K562 (cell line): Measurements from ENCODE around the gene CASTOR1. TPM values are rescaled to one million over a fixed set of nuclear protein-coding genes. Genes with fewer than 3 reads are reported as not detected.

Experiments used
- ATAC-seq: fragments of 200-7000 bp; cut with Tn5 transposase; 3 replicates; pipeline ENCODE4 v1.9.1; 2020; ENCODE audit warnings: moderate library complexity
- BruUV-seq: library from RNA; stranded (reverse); fragments of 400-500 nt; replicated peaks from 2 replicates; lab custom pipeline; 2021; lab: Mats Ljungman, UMichigan
- CTCF ChIA-PET: fragments of 300-600 bp; formaldehyde crosslinking; extraction: SDS; loops from one replicate; lab custom pipeline; 2021; ENCODE audit warnings: low intra/inter-chr PET ratio; lab: Yijun Ruan, JAX
- POLR2A ChIA-PET: fragments of 300-600, 350-650 bp; sonication (Branson Sonifier 250); formaldehyde crosslinking; extraction: SDS; loops from one replicate; lab custom pipeline; 2021; ENCODE audit warnings: antibody characterized with exemption, inconsistent platforms; lab: Yijun Ruan, JAX
- DNase-seq, 4 experiments: peaks; one replicate each; pipeline versions ENCODE4 v3.0.0 to v3.0.0-alpha.2; 2011 to 2018; ENCODE audit warnings: low spot score in 3 of 4, mixed read lengths in 3 of 4; ENCODE audit errors: extremely low read depth in 1 of 4
- FAIRE-seq: peaks from 2 replicates; lab custom pipeline; 2011; peaks lifted over from hg19 to GRCh38; lab: Jason Lieb, UNC
- H2AFZ ChIP-seq: 2 replicates; pipeline ENCODE4 v1.6.0; 2011; ENCODE audit warnings: low read depth, low read length, control low read depth, inconsistent platforms
- H3K27ac ChIP-seq: fragments of 200-600 bp; 3 replicates; pipeline ENCODE4 v1.8.0; 2011; ENCODE audit warnings: low read depth, mild to moderate bottlenecking, control low read depth, inconsistent platforms, low read length, moderate library complexity, mixed read lengths; ENCODE audit errors: extremely low read depth
- H3K27me3 ChIP-seq, 2 experiments: fragments of 300-600 bp in 1 of 2; 2 replicates in 1 of 2; 3 replicates in 1 of 2; pipeline versions ENCODE4 v1.6.0 to v1.8.0; 2011; ENCODE audit warnings: inconsistent platforms in 2 of 2, low read length in 2 of 2, mild to moderate bottlenecking in 1 of 2, mixed read lengths in 1 of 2, moderate library complexity in 1 of 2; ENCODE audit not compliant: control insufficient read depth in 2 of 2, insufficient read depth in 2 of 2
- H3K36me3 ChIP-seq: fragments of 300-600 bp; 3 replicates; pipeline ENCODE4 v1.8.0; 2011; ENCODE audit warnings: mild to moderate bottlenecking, low read length, inconsistent platforms; ENCODE audit not compliant: control insufficient read depth, insufficient read depth
- H3K4me1 ChIP-seq, 2 experiments: fragments of 200-600 bp in 1 of 2; replicated peaks in 1 of 2; 2 replicates in 1 of 2; 3 replicates in 1 of 2; pipeline versions ENCODE4 v1.5.1 to v1.8.0; 2011; ENCODE audit warnings: inconsistent platforms in 2 of 2, low read length in 2 of 2, mild to moderate bottlenecking in 1 of 2, mixed read lengths in 1 of 2, moderate library complexity in 1 of 2; ENCODE audit not compliant: control insufficient read depth in 2 of 2, insufficient read depth in 2 of 2
- H3K4me2 ChIP-seq: 2 replicates; pipeline ENCODE4 v1.6.1; 2011; ENCODE audit warnings: low read length, control low read depth, inconsistent platforms, mixed read lengths; ENCODE audit not compliant: insufficient read depth
- H3K4me3 ChIP-seq: fragments of 200-600 bp; sonication (generic), shearing (Covaris generic); 2 replicates; pipeline ENCODE4 v1.5.1; 2016; ENCODE audit warnings: control low read depth, inconsistent platforms
- H3K79me2 ChIP-seq: fragments of 200-600 bp; 3 replicates; pipeline ENCODE4 v1.8.0; 2011; ENCODE audit warnings: low read length, inconsistent platforms; ENCODE audit not compliant: control insufficient read depth, insufficient read depth
- H3K9ac ChIP-seq, 2 experiments: 2 replicates each; pipeline versions ENCODE4 v1.6.0 to v1.6.1; 2011; ENCODE audit warnings: low read depth in 2 of 2, low read length in 2 of 2, control low read depth in 1 of 2, inconsistent platforms in 1 of 2, mild to moderate bottlenecking in 1 of 2, mixed read lengths in 1 of 2; ENCODE audit not compliant: insufficient read depth in 1 of 2
- H3K9me1 ChIP-seq: one replicate; pipeline ENCODE4 v1.6.0; 2011; ENCODE audit warnings: inconsistent platforms, mild to moderate bottlenecking, low read length, moderate library complexity; ENCODE audit not compliant: control insufficient read depth, insufficient read depth
- H3K9me3 ChIP-seq: replicated peaks from 2 replicates; pipeline ENCODE4 v1.5.1; 2011; ENCODE audit warnings: low read depth, low read length, inconsistent platforms; ENCODE audit not compliant: control insufficient read depth, insufficient read depth
- H4K20me1 ChIP-seq: replicated peaks from 2 replicates; pipeline ENCODE4 v1.6.1; 2011; ENCODE audit warnings: low read length, inconsistent platforms, mixed read lengths; ENCODE audit not compliant: control insufficient read depth, insufficient read depth
- ATF4 ChIP-seq: fragments of 450-650 bp; formaldehyde crosslinking; IDR thresholded peaks from 2 replicates; pipeline ENCODE4 v1.4.0; 2022; ENCODE audit warnings: mild to moderate bottlenecking, moderate library complexity
- BHLHE40 ChIP-seq: IDR thresholded peaks from 2 replicates; pipeline ENCODE4 v1.6.1; 2011; ENCODE audit warnings: low read length, improper control_type of control experiment
- CHD7 ChIP-seq: fragments of 200-600 bp; sonication (generic); IDR thresholded peaks from one replicate; pipeline ENCODE4 v1.6.1; 2012; ENCODE audit warnings: mild to moderate bottlenecking, low read depth, low read length, inconsistent platforms
- FOXK2 ChIP-seq, 2 experiments: fragments of 450-650 bp; IDR thresholded peaks in 1 of 2; conservative IDR thresholded peaks in 1 of 2; 2 replicates each; pipeline ENCODE4 v1.6.1; 2016; ENCODE audit warnings: low read depth in 2 of 2, mild to moderate bottlenecking in 1 of 2
- HDAC1 ChIP-seq, 2 experiments: fragments of 450-650 bp; IDR thresholded peaks; 2 replicates each; pipeline ENCODE4 v1.6.1; 2016 to 2017; ENCODE audit warnings: inconsistent platforms in 1 of 2, mild to moderate bottlenecking in 1 of 2, moderate library complexity in 1 of 2
- TRIM25 ChIP-seq: fragments of 450-650 bp; IDR thresholded peaks from 2 replicates; pipeline ENCODE4 v1.7.0; 2016; ENCODE audit warnings: borderline replicate concordance
- WGBS: fragments of 100-300 bp; shearing (Covaris generic); methylation state at CpG from one replicate; pipeline ENCODE4 v1.1.6; 2016; ENCODE audit warnings: low coverage, mixed read lengths; ENCODE audit not compliant: insufficient coverage; ENCODE audit errors: missing lambda C conversion rate; 5-methylcytosine and 5-hydroxymethylcytosine counted together
- in situ Hi-C: fragments of 300-500 bp; cut with MboI; formaldehyde crosslinking; loops from 4 replicates; pipeline ENCODE4 v1.15.0; 2018; ENCODE audit warnings: inconsistent platforms, mixed read lengths
- intact Hi-C: fragments of 100-400 bp; cut with micrococcal nuclease; formaldehyde crosslinking; loops from 2 replicates; pipeline ENCODE4 v1.14.2; 2022
- polyA plus RNA-seq, 8 experiments: library from polyadenylated mRNA; depleted of rRNA in 4 of 8; stranded (reverse) in 5 of 8; unstranded in 3 of 8; fragments of >200 nt; fragmentation: Nextera tagmentation in 2 of 8; fragmentation: Illumina TruSeq in 1 of 8; extraction: Ambion mirVana in 2 of 8; extraction: Trizol in 1 of 8; gene quantifications; 2 replicates each; pipeline versions ENCODE4 v1.2.1 to v1.2.3, GENCODE V29; 2011 to 2014; ENCODE audit warnings: inconsistent platforms in 1 of 8, missing spikeins in 1 of 8
- total RNA-seq, 7 experiments: library from RNA; depleted of rRNA in 6 of 7; stranded (reverse); fragments of >200 nt in 6 of 7; fragmentation: Illumina TruSeq in 2 of 7; extraction: Trizol in 2 of 7; gene quantifications; 2 replicates each; pipeline versions ENCODE4 v1.2.1 to v1.2.3, GENCODE V29; 2011 to 2021; ENCODE audit warnings: low replicate concordance in 1 of 7

CASTOR1 gene
- total and polyA plus RNA-seq, 9 of the 15 experiments (the other 6 are each of a cell fraction or from before 2014, with no cell fraction given), result 0.35 to 2.6 (median 1.1) TPM

- Histone ChIP-seq H3K27me3 (no peaks in the 10 kb centered on the region), H3K9ac (no peak overlapping the region), H3K4me1 (peaks cover 24 to 28% of the 10 kb centered on the region in 2 experiments; a peak in 4 of 5 replicates), H3K4me2 (no peak overlapping the region), H3K9me1 (no peaks in the 10 kb centered on the region), H4K20me1 (no peaks in the 10 kb centered on the region), H3K36me3 (peaks cover 7% of the 10 kb centered on the region; the same call in 2 of the 3 replicates), H2AFZ (no peak overlapping the region), H3K79me2 (peaks cover 11% of the 10 kb centered on the region), H3K4me3 (no peak overlapping the region), H3K9me3 (no peaks in the 10 kb centered on the region), H3K27ac (no peak overlapping the region)
- WGBS, result 68% methylated on average over 8 of the region's 8 CpGs
- CTCF ChIA-PET, result no interaction called here
- BruUV-seq, result no TSS peak
- DNase-seq, result no peak
- POLR2A ChIA-PET, result interaction anchor here (0.6 to 1.1 kb wide), 3 partner anchors 11 to 56 kb away, joined by 3 to 4 read pairs (median 3); no protein-coding TSS in a partner anchor
- FAIRE-seq, result no peak
- in situ Hi-C loops (no loop called here), intact Hi-C loops (no loop called here)
- ATAC-seq, result no peak
- TF ChIP-seq FOXK2 (conservative IDR thresholded peaks at IDR 0.05 in 1 of 2, IDR thresholded peaks at IDR 0.05 in 1 of 2; ENCODE audit: low read depth in 2 of 2) (no peak), CHD7 (no peak), BHLHE40 (no peak), HDAC1 (IDR thresholded peaks at IDR 0.05) (no peak), TRIM25 (no peak), ATF4 (CRISPR knock-in tag) (no peak)
These were observed 34.9 kb upstream of the CASTOR1 start for GRCh38 chr22:30324014-30324730.
